Dedifferentiated amniotic fluid mesenchymal stem cell (primary cell): ENCODE data around the gene TDRD9.
A peak's percentile ranks its signal among the peaks of the same experiment; 100 is the strongest.

Experiments used
- DNase-seq: peaks from one replicate; pipeline ENCODE4 v3.0.0-alpha.2; 2016; ENCODE audit errors: extremely low spot score

The TDRD9 gene

DNA sequence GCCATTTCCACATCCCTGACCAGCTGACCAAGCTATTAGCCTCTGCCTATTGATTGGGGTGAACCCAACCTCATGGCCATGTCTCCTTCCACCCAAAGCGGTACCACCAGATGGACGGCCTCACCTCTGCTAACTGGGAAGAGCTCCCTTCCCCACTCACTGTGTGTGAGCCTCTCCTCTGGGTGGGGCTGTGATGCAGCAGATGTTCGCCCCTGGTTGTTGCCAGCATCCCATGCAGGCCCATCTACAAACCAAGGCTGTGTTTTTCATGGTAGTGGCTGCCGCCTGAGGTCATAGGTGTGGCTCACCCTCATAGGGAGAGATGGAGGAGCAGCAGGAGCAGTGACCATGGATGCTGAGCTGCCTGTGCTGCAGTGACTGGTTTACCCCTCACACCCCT, 61.7 kb downstream of the TDRD9 start:
- DNase-seq: no peak

DNA sequence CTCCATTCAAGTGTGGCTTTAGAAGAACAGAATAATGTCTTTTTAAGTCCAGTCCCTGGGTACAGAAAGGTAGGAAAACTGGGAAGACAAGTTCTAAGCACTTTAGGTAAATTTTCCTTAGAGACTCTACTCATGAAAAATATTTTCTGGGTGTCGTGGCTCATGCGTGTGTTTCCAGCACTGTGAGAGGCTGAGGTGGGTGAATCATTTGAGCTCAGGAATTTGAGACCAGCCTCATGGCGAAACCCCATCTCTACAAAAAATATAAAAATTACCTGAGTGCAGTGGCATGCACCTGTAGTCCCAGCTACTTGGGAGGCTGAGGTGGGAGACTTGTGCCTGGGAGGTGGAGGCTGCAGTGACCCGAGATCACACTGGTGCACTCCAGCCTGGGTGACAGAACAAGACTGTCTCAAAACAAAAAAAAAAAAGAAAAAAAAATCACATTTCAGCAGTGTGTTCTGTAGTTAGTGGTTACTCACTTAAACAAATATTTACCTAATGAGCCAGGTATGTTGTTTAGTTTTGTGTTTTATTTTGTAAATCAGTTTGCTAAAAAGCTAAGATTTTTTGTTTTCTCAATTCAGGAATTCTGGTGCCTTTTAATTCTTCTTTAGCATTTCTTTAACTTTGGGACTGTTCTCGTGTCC, 66.4 kb downstream of the TDRD9 start:
- DNase-seq: no peak

DNA sequence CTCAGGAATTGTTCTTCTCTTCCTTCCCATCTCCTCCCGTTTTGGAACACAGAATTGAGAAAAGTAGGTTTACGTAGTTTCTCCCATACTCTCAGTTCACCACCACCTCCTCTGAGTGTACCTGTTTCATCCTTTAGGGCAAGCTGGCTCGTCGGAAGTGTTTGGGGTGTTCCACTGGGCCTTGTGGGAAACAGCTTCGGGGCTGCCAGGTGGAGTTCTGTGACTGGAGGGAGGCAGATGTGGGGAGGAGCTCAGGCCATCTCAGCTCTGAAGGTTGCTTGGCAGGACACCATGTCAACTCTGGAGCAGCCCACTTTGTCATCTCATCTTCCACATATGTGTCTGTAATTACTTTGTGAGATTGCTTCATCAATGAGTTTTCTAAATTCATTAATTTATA, 67.6 kb downstream of the TDRD9 start:
- no peak for DNase-seq

DNA sequence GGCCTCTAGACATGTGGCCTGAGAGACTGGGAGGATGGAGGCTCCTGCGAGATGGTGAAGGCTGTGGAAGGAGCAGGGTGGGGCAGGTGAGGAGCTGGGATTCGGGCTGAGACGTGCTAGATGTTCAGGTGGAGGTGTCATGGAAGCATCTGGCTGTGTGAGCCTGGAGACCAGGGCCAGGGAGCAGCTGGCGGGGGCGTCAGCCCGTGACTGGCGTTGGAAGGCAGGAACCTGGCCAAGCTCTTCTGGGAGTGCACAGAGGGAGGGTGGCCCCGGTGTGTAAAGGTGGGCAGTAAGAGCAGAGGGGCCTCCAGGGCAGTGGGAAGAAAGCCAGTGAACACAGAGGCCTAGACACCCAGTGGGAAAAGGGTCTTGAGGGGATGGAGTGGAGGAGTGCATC, 69.1 kb downstream of the TDRD9 start:
- DNase-seq: no peak

DNA sequence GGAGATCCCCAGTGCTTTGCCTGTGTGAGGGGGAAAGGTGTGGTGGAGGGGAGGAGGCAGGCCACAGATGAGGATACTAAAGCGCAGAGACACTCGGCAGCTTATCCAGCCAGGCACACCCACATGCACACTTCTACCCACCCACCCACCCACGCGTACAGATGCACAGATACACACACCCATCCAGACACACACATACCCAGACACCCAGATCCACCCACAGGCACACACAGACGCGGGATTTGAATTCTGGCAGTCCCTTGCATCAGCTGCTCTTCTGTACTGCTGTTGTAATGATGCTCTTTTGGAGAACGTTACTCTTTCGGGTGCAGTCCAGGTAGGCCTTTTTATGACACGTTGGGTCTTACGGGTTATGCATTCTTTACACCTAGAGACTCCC, 69.8 kb downstream of the TDRD9 start:
- DNase-seq: no peak

DNA sequence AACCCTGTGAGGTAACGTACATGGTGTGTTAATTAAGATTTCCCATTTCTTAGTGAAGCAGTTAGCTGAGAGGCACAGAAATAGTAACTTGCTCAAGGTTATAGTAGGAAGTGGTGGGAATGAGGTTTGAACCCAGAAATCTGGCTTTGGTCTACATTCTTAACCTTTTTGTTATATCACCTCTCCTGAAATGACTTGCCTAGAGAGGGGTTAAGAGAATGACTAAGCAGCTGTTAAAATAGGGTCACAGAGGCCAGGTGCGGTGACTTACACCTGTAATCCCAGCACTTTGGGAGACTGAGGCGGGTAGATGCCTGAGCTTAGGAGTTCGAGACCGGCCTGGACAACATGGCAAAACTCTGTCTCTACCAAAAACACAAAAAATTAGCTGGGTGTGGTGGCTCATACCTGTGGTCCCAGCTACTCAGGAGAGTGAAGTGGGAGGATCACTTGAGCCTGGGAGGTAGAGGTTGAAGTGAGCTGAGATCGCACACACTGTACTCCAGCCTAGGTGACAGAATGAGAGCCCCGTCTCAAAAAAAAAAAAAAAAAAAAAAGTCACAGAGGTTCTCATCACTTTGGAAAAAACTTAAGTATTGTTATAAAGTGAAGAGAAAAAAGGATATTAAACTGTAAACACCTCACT, 71.7 kb downstream of the TDRD9 start:
- no peak for DNase-seq

DNA sequence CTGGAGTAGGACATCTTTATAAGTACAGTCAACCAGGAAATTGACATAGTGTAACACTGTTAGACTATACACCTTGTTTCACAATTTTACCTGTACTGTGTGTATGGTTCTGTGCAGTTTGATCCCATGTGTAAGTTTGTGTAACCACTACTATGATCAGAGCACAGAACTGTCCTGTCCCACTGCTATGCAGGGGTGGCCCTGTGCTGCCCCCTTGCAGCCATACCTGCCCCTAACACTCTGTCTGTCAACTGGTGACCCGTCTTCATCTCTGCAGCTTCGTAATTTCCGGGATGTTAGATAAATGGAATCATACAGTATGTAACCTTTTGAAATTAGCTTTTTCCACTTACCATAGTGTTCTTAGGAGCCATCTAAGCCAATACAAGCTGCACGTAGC, 72.7 kb downstream of the TDRD9 start:
- DNase-seq: no peak

DNA sequence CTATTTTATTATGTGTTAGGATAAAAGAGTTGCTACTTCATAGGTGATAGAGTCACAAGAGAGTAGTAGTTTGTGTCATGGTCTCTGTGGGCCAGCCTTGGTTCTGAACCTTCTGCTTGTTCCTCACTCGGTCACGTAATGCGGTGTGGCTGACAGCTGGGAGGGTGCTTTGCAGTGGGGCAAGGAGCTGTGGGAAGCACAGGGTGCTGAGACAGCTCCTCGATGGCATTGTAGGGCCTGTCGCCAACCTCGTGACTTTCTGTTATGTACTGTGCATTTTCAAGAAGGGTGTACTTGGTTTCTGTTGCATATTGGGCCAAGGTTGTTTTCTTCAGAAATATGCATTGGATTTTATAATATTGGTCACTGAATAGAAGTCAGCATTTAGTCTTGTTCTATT, 75.4 kb downstream of the TDRD9 start:
- DNase-seq: no peak

DNA sequence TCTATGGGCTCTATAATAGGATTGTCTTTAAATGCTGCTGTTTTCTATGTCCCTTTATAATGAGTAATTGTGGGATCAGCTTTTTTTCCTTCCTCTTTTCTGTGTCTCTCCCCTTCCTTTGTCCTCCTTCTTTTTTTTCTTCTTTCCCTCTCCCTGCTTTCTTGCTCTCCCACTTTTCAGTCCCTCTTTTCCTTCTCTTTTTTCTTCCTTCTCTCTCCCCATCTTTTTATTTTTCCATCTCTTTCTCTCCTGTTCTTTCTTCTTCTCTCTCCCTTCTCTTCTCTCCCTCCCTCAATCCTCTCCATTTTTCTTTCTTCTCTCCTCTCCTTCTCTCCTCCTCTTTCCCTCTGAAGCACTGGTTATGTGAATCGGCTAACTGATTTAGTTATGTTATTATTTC, 76.6 kb downstream of the TDRD9 start:
- no peak for DNase-seq

DNA sequence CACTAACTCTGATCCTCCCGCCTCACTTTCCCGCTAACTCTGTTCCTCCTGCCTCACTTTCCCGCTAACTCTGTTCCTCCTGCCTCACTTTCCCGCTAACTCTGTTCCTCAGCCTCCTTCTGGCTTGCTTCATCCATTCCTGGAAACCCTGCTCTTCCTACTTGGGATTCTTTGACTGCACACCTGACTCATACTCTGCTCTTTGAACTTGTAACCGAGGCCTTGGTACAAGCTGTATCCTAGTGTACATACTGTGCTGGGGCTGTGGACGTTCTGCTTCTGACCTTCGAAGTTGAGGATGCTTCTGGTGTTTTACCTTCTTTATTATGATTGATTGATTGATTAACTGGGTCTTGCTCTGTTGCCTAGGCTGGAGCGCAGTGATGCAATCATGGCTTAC, 77.2 kb downstream of the TDRD9 start:
- DNase-seq: no peak

DNA sequence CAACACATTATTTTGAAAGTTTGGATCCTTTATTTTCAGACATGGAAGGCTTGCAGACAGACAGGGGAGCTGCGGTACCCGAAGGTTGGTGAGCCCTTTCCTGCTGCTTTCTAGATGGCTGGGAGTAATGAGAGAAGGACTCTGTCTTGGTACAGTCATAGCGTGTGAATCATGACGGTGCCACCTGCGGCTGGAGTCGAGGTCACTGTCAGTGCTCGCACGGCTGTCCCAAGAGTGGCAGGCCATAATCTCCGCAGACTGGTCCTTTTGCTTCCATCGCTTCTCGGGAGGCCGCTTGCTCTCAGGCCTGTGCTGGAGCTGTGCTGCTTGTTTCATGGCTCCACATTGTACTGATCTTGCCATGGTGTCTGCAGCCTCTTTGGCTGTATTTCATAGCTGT, 78.9 kb downstream of the TDRD9 start:
- no peak for DNase-seq

DNA sequence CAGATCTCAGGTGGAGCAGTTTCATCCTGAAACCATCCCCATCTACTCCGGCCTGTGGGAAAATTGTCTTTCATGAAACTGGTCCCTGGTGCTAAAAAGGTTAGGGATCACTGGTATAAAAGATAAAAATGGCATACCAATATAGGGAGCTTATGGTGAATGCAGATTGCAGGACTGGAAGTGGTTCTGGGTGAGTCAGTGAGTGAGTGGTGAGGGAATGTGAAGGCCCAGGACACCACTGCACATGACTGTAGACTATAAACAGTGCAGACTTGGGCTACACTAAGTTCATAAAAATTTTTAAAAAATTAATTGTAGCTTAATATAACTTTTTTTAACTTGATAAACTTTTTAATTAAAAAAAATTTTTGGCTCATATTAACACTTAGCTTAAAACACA, 81.0 kb downstream of the TDRD9 start:
- DNase-seq: no peak

DNA sequence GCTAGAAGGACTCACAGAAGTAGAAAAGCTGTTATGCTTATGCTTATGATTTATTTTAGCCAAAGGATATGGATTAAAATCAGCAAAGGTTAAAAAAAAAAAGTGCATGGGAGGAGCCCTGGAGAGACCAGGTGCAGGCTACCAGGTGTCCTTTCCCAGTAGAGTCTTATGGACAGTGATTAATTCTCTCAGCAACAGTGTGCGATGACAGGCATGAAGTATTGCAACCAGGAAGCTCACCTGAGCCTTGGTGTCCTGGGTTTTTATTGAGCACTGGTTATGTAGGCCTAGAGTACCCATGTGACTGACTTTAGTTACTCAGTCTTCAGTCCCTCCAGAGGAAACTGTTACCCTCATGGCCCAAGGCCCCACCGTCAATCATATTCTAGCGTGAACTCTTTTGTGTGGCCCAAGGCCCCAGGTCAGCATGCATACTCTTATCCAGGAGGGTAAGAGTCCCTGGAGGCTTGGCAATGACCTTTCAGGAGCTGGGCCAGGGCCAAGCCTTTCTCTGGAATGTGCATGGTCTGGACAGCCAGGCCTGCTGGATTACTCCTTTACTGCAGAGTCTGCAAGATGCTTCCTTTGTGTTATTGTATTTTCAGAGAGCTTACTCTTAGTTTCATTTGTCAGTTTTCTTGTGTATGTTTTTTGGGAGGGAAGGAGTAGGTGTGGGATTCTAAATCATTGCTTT, 83.7 kb downstream of the TDRD9 start:
- no peak for DNase-seq

DNA sequence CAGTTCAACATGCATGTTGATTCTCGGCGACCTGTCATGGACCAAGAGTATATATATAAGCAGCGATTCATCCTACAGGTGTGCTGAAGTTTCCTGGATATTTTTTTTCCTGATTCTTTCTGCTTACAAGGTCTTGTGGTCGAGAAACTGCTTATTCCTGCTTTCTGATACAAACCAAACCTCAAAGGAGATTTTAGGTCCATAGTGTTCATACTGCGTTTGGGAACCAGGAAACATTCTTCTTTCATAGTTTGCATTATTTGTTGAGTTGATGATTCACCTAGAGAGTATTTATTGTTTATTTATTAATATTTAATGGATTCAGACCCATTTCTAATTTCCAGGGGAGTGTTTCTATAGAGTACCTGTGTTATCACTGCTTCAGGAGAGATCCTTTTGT, 86.5 kb downstream of the TDRD9 start:
- no peak for DNase-seq

DNA sequence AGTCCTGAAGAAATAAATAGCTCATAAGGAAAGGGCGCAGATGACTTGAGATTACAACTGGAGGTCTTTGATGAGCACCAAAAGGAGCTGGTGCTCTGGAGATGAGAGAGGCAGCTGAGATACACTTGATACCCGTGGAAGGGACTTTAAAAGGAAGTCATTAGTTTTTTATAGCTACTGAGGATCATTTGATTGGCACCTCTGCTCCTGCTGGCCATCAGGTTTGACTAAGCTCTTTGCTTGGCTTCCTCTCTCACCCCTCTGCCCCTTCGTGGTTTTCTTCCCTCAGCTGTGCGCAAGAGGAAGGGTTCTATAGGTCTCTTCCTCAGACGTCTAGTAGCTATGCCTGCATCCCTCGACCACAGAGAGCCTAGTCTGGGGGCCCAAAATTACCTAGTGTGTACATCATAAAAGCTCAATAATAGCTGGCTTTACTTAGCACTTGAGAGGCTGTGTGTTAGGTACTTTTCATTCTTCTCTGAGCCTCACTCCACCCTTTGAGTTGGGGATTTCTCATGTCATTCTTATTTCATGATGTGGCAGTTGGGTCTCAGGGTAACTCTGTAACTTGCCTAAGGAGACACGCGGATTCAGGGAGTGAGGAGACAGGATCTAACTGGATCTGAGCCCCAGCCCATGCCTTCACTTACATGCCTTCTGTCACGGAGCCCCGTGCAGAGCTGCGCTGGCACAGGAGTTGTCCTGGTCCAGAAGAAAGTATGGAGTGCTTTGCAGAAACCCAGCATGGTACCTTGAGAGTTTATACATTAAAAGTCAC, 88.8 kb downstream of the TDRD9 start:
- DNase-seq: peak; percentile 17

DNA sequence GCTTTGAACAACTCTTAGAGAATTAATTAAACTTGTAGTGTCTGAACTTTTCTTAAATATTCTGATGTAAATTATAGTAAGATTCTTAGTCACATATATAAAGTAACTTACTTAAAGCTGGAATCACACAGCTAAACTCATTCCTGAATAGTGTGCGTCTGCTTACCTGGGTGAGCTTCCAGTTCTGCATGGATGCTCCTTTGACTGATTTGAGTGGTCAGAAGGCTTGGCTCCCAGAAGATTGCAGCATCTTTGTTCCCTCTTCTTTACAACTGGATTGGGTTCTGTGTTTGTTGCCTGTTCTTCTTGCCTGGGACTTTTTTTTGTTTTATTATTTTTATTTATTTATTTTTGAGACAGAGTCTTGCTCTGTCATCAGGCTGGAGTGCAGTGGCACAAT, 90.8 kb downstream of the TDRD9 start:
- DNase-seq: no peak

DNA sequence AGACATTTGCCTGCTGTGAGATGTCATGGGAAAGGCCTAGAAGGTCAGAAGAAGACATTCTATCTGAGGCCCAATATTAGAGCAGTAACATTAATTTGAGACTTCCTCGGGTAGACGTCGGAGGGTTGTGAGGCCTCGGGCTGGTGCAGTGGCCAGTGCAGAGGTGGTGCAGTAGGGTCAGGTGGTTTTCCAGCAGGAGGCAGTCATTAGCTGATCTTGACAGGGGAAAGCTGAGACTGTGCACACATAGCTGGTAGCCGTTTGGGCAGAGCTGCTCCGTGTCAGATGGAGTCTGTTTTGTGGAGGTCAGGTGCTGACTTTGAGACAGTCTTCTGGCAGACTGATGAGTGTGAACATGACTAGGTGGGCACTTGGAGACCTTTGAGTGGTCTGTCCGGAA, 91.5 kb downstream of the TDRD9 start:
- DNase-seq: no peak

DNA sequence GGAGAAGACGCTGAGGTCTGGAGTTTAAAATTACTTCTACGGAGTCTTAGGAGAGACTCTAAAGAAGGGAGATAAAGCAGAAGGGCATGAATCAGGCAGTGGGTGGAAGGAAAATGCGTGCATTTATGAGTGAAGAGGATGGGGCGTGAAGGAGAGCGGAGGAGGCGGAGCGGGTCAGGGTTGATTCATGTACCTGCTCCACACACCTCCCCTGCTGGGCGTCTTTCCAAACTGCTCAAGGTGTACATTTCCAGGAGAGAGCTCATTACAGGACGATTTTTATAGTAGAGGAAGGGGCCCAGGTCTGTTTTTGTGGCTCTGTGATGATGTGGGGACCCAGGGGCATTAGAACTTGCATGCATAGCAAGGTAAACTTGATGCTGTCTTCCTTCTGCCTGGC, 92.2 kb downstream of the TDRD9 start:
- no peak for DNase-seq

DNA sequence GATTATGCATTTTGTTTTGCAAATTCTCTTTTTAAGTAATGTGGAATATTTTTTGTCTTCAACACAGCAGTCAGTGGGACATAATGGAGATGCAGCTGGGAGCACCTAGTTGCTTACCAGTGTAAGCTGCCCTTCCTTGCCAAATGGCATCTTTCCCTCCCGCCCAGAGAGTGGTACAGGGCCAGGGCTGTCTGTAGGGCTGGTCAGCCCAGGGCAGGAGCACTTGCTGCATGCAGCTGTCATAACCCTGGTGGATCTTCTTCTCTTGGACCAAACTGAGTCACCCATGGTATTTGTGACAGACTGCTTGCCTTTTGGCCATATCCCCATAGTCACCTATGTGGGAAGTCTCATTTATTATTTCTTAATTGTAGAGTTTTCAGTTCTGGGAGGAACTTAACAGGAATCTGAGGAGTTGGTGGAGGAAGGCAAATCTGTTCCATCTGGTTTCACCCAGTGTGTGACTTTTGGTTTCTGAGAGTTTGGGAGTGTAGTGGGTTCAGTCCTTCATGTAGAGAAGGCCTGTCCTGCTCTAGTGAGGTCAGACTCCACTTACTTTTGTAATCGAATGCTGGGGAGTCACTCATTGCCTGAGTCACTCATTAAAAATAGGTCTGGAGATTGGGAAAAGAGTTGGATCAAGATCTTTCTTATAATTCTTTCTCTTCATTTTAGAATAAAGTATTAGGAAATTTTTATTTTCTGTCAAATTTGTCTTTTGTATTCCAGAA, 95.2 kb downstream of the TDRD9 start:
- no peak for DNase-seq

DNA sequence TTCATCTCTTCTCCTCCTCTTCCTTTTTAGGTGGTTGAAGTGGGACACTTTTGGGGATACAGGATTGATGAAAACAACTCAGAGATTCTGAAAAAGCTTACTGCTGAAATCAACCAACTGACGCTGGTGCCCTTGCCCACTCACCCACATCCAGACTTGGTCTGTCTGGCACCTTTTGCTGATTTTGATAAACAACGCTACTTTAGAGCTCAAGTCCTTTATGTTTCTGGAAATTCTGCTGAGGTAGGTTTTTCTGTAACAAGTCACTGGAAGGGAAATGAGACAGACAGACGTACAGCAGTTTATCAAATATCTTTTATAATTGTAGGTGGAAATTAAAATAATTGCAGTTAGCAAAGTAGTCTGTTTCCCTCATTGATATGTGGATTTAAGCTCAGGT, 97.3 kb downstream of the TDRD9 start:
- no peak for DNase-seq

DNA sequence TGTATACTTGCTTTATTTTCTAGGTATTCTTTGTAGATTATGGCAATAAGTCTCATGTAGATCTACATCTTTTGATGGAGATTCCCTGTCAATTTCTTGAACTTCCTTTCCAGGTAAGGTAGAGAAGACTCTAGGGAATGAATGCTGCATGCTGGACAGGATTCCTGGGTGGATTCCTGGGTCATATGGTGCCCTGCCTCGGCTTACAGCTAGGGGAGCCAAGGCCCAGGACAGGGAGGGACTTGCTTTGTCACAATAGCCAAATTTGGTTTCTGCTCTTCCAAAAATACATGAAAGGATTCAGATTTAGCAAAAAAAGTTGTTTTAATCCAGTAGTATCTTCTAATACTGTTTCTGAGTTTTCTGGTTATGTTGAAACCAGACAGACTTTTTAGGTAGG, 97.8 kb downstream of the TDRD9 start:
- DNase-seq: no peak

DNA sequence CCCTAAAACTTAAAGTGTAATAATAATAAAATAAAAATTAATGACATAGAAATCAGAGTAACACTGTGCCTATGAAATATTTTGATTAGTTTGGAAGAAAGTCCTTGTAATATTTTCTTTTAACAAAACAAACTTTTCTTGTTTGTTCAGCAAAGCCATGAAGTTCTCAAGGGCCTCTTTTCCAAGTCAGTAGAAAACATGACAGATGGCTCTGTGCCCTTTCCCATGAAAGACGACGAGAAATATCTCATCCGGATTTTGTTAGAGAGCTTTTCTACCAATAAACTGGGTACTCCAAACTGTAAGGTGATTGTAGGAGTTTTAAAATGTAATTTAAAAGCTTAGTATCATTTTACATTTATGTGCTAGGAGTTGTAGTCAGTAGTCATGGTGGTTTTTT, 102.7 kb downstream of the TDRD9 start:
- DNase-seq: no peak
